H9 (cell line): ENCODE data around the gene PLOD1. TPM values are rescaled to one million over a fixed set of nuclear protein-coding genes. Genes with fewer than 3 reads are reported as not detected.

Experiments used
- DNase-seq: peaks from one replicate; pipeline ENCODE4 v3.0.0-alpha.2; 2017
- H2AFZ ChIP-seq: one replicate; pipeline ENCODE4 v1.6.1; 2013; ENCODE audit warnings: mild to moderate bottlenecking, low read length, control low read depth, moderate library complexity
- H2AK5ac ChIP-seq: 2 replicates; pipeline ENCODE4 v1.6.1; 2013; ENCODE audit warnings: low read length, control low read depth, mixed read lengths; ENCODE audit not compliant: insufficient read length
- H2BK120ac ChIP-seq: one replicate; pipeline ENCODE4 v1.6.1; 2013; ENCODE audit warnings: low read depth, mild to moderate bottlenecking, low read length, control low read depth, inconsistent platforms; ENCODE audit not compliant: poor library complexity, severe bottlenecking
- H2BK12ac ChIP-seq: 2 replicates; pipeline ENCODE4 v1.6.1; 2013; ENCODE audit warnings: low read length, control low read depth, mixed read lengths, low read depth; ENCODE audit not compliant: insufficient read length
- H2BK15ac ChIP-seq: 2 replicates; pipeline ENCODE4 v1.6.1; 2013; ENCODE audit warnings: low read depth, low read length, control low read depth
- H2BK20ac ChIP-seq: one replicate; pipeline ENCODE4 v1.6.1; 2013; ENCODE audit warnings: low read depth, mild to moderate bottlenecking, low read length, control low read depth, inconsistent platforms; ENCODE audit not compliant: poor library complexity, severe bottlenecking
- H2BK5ac ChIP-seq: 2 replicates; pipeline ENCODE4 v1.6.1; 2013; ENCODE audit warnings: low read length, control low read depth, mixed read lengths; ENCODE audit not compliant: insufficient read length
- H3K14ac ChIP-seq: 2 replicates; pipeline ENCODE4 v1.6.1; 2013; ENCODE audit warnings: low read length, control low read depth; ENCODE audit not compliant: insufficient read depth
- H3K18ac ChIP-seq: 2 replicates; pipeline ENCODE4 v1.6.1; 2013; ENCODE audit warnings: low read depth, mild to moderate bottlenecking, mixed read lengths, low read length, control low read depth; ENCODE audit not compliant: insufficient read length
- H3K23ac ChIP-seq: 2 replicates; pipeline ENCODE4 v1.6.1; 2013; ENCODE audit warnings: low read length, control low read depth, mixed read lengths, low read depth; ENCODE audit not compliant: insufficient read length
- H3K23me2 ChIP-seq: 2 replicates; pipeline ENCODE4 v1.6.1; 2013; ENCODE audit warnings: low read depth, mild to moderate bottlenecking, mixed read lengths, low read length, control low read depth; ENCODE audit not compliant: insufficient read length, poor library complexity, severe bottlenecking
- H3K27ac ChIP-seq: 2 replicates; pipeline ENCODE4 v1.5.1; 2013; ENCODE audit warnings: low read length, control low read depth, mixed read lengths, low read depth; ENCODE audit not compliant: insufficient read length
- H3K27me3 ChIP-seq: 2 replicates; pipeline ENCODE4 v1.6.1; 2013; ENCODE audit warnings: low read length, control low read depth, inconsistent platforms; ENCODE audit not compliant: insufficient read depth
- H3K4ac ChIP-seq: 2 replicates; pipeline ENCODE4 v1.6.1; 2013; ENCODE audit warnings: low read depth, mild to moderate bottlenecking, control low read depth, inconsistent platforms, low read length, moderate library complexity
- H3K4me1 ChIP-seq: 2 replicates; pipeline ENCODE4 v1.6.1; 2013; ENCODE audit warnings: low read length, control low read depth, inconsistent platforms; ENCODE audit not compliant: insufficient read depth
- H3K4me2 ChIP-seq: 2 replicates; pipeline ENCODE4 v1.6.1; 2013; ENCODE audit warnings: low read length, control low read depth, mixed read lengths; ENCODE audit not compliant: insufficient read length, insufficient read depth
- H3K56ac ChIP-seq: 2 replicates; pipeline ENCODE4 v1.6.1; 2013; ENCODE audit warnings: low read depth, mild to moderate bottlenecking, mixed read lengths, low read length, control low read depth; ENCODE audit not compliant: insufficient read length
- H3K79me1 ChIP-seq: 2 replicates; pipeline ENCODE4 v1.6.1; 2013; ENCODE audit warnings: low read depth, mild to moderate bottlenecking, moderate library complexity, low read length, control low read depth, inconsistent platforms; ENCODE audit not compliant: insufficient read depth, poor library complexity, severe bottlenecking
- H3K79me2 ChIP-seq: 2 replicates; pipeline ENCODE4 v1.6.1; 2013; ENCODE audit warnings: low read length, control low read depth, inconsistent platforms; ENCODE audit not compliant: insufficient read depth
- H3K9ac ChIP-seq: 2 replicates; pipeline ENCODE4 v1.6.1; 2013; ENCODE audit warnings: low read length, control low read depth, mixed read lengths; ENCODE audit not compliant: insufficient read length; ENCODE audit errors: extremely low read depth
- H3K9me3 ChIP-seq: one replicate; pipeline ENCODE4 v1.6.1; 2013; ENCODE audit warnings: low read depth, low read length, inconsistent platforms; ENCODE audit not compliant: control insufficient read depth
- H3T11ph ChIP-seq: one replicate; pipeline ENCODE4 v1.6.1; 2013; ENCODE audit warnings: mild to moderate bottlenecking, low read length, control low read depth, inconsistent platforms
- H4K20me1 ChIP-seq: one replicate; pipeline ENCODE4 v1.6.1; 2013; ENCODE audit not compliant: control insufficient read depth, insufficient read length, insufficient read depth
- H4K5ac ChIP-seq: 2 replicates; pipeline ENCODE4 v1.6.1; 2013; ENCODE audit warnings: low read depth, mild to moderate bottlenecking, mixed read lengths, low read length, control low read depth; ENCODE audit not compliant: insufficient read length
- H4K8ac ChIP-seq: replicated peaks from 2 replicates; pipeline ENCODE4 v1.6.1; 2013; ENCODE audit warnings: low read length, control low read depth, mixed read lengths, low read depth; ENCODE audit not compliant: insufficient read length
- H4K91ac ChIP-seq: 2 replicates; pipeline ENCODE4 v1.6.1; 2013; ENCODE audit warnings: low read depth, mild to moderate bottlenecking, moderate library complexity, mixed read lengths, low read length, control low read depth; ENCODE audit not compliant: insufficient read length
- H3K27ac Mint-ChIP-seq, 3 experiments: 2 replicates in 2 of 3; 3 replicates in 1 of 3; pipeline ENCODE4 v1.8.0; 2020 to 2021; ENCODE audit warnings: mixed read lengths in 3 of 3, mild to moderate bottlenecking in 1 of 3, moderate library complexity in 1 of 3
- H3K27me3 Mint-ChIP-seq: 2 replicates; pipeline ENCODE4 v1.8.0; 2021; ENCODE audit warnings: low read depth, mild to moderate bottlenecking, moderate library complexity, mixed read lengths
- H3K36me3 Mint-ChIP-seq, 3 experiments: 2 replicates in 2 of 3; 3 replicates in 1 of 3; pipeline ENCODE4 v1.8.0; 2020 to 2021; ENCODE audit warnings: low read depth in 3 of 3, mixed read lengths in 3 of 3; ENCODE audit not compliant: insufficient read depth in 1 of 3
- H3K4me1 Mint-ChIP-seq, 2 experiments: 2 replicates each; pipeline ENCODE4 v1.8.0; 2020; ENCODE audit warnings: mixed read lengths in 2 of 2
- H3K4me3 Mint-ChIP-seq, 2 experiments: 2 replicates in 1 of 2; 3 replicates in 1 of 2; pipeline ENCODE4 v1.8.0; 2020 to 2021; ENCODE audit warnings: mild to moderate bottlenecking in 2 of 2, mixed read lengths in 2 of 2, moderate library complexity in 1 of 2
- H3K9me3 Mint-ChIP-seq, 2 experiments: 2 replicates in 1 of 2; 3 replicates in 1 of 2; pipeline ENCODE4 v1.8.0; 2020; ENCODE audit warnings: mild to moderate bottlenecking in 2 of 2, mixed read lengths in 2 of 2, moderate library complexity in 1 of 2
- WGBS: extraction: QIAGEN DNeasy Blood & Tissue Kit; methylation state at CpG from one replicate; pipeline ENCODE4 v1.1.7; 2013; ENCODE audit warnings: missing lambda C conversion rate, low lambda C conversion rate, mixed read lengths; ENCODE audit not compliant: insufficient read length; ENCODE audit errors: extremely low coverage; 5-methylcytosine and 5-hydroxymethylcytosine counted together
- total RNA-seq: library from RNA; stranded (reverse); gene quantifications from 2 replicates; pipeline ENCODE4 v1.2.1, GENCODE V29; 2021
- TF ChIP-seq, protein P1 (sequence below): fragments of 200-600 bp; sonication (generic); conservative IDR thresholded peaks from 3 replicates; pipeline ENCODE4 v1.8.0; 2021; ENCODE audit warnings: antibody characterized with exemption, mild to moderate bottlenecking

The PLOD1 gene
- total RNA-seq, 1 experiment from 2014 or later: 57.0 TPM

DNA sequence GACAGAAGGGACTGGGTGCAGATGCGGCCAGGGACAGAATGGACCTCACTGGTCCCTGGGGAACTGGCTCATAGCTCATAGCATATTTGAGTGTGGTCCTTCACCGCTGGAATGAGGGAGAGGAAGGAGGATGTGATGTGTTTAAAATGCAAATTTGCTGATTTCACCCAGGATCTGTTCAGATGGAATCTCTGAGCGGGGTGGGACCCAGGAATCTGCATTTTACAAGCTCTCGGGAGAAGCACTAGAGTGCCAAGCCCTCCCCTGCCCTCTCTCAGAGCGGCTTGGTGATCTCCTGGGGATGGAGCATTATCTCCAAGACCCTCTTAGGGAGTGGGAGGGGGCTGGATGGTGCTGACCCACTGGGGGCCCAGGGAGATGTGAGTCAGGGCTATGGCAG is 22.9 kb downstream of the PLOD1 start:
- Histone ChIP-seq H3K9me3 (no peaks in the 10 kb centered on the region), H3T11ph (no peak overlapping the region), H2BK5ac (no peak overlapping the region), H4K20me1 (no peaks in the 10 kb centered on the region), H3K27ac (no peak overlapping the region), H3K23me2 (no peaks in the 10 kb centered on the region), H2BK120ac (no peak overlapping the region), H3K56ac (no peak overlapping the region), H4K91ac (no peak overlapping the region), H3K4ac (no peak overlapping the region), H3K79me2 (no peaks in the 10 kb centered on the region), H3K27me3 (no peaks in the 10 kb centered on the region), H3K18ac (no peak overlapping the region), H2BK15ac (no peak overlapping the region), H2AFZ (no peak overlapping the region), H4K8ac (no peak overlapping the region), H2BK12ac (no peak overlapping the region), H3K9ac (no peak overlapping the region), H2AK5ac (no peak overlapping the region), H3K23ac (no peak overlapping the region), H3K79me1 (no peaks in the 10 kb centered on the region), H3K4me1 (no peaks in the 10 kb centered on the region), H4K5ac (no peak overlapping the region), H2BK20ac (no peak overlapping the region), H3K14ac (no peak overlapping the region), H3K4me2 (no peak overlapping the region)
- Mint-ChIP-seq H3K9me3 (no peaks in the 10 kb centered on the region), H3K27me3 (no peaks in the 10 kb centered on the region), H3K27ac (no peak overlapping the region), H3K4me1 (no peaks in the 10 kb centered on the region), H3K4me3 (no peak overlapping the region), H3K36me3 (peaks cover 10 to 47% (median 32%) of the 10 kb centered on the region in 3 experiments; a peak in 6 of 7 replicates)
- TF ChIP-seq, protein P1, sequence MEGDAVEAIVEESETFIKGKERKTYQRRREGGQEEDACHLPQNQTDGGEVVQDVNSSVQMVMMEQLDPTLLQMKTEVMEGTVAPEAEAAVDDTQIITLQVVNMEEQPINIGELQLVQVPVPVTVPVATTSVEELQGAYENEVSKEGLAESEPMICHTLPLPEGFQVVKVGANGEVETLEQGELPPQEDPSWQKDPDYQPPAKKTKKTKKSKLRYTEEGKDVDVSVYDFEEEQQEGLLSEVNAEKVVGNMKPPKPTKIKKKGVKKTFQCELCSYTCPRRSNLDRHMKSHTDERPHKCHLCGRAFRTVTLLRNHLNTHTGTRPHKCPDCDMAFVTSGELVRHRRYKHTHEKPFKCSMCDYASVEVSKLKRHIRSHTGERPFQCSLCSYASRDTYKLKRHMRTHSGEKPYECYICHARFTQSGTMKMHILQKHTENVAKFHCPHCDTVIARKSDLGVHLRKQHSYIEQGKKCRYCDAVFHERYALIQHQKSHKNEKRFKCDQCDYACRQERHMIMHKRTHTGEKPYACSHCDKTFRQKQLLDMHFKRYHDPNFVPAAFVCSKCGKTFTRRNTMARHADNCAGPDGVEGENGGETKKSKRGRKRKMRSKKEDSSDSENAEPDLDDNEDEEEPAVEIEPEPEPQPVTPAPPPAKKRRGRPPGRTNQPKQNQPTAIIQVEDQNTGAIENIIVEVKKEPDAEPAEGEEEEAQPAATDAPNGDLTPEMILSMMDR: no peak
- no CpG with 5 or more reads among the region's 5 CpGs for WGBS
- no peak for DNase-seq
